Activated CD8-positive, alpha-beta T cell treated with anti-CD3 and anti-CD28 coated beads for 36 hours (primary cell): ENCODE results near the gene RAB43. TPM values are rescaled to one million over a fixed set of nuclear protein-coding genes. Genes with fewer than 3 reads are reported as not detected.
"Not testable (repeated sequence)": the region's sequence is repeated elsewhere in the genome, so short reads cannot be mapped to it uniquely, and the experiment has no call there.

Experiments
- ATAC-seq: fragments of 200-7000 bp; cut with Tn5 transposase; one replicate; pipeline ENCODE4 v1.10.0; 2021; ENCODE audit warnings: mild to moderate bottlenecking, moderate library complexity
- CTCF ChIA-PET: fragments of 350-600 bp; sonication (Branson Sonifier 250); formaldehyde crosslinking; loops from one replicate; lab custom pipeline; 2021; ENCODE audit warnings: antibody characterized with exemption; lab: Charles Lee
- POLR2A ChIA-PET: fragments of 350-600 bp; sonication (Branson Sonifier 250); formaldehyde crosslinking; loops from one replicate; lab custom pipeline; 2021; ENCODE audit warnings: antibody characterized with exemption; lab: Charles Lee
- DNase-seq: peaks from one replicate; pipeline ENCODE4 v3.0.0-alpha.2; 2020
- H3K27ac Mint-ChIP-seq: one replicate; pipeline ENCODE4 v1.8.0; 2021; ENCODE audit warnings: mild to moderate bottlenecking, mixed read lengths
- H3K27me3 Mint-ChIP-seq: one replicate; pipeline ENCODE4 v1.8.0; 2021; ENCODE audit warnings: mixed read lengths
- H3K36me3 Mint-ChIP-seq: one replicate; pipeline ENCODE4 v1.8.0; 2021; ENCODE audit warnings: low read depth, mixed read lengths
- H3K4me1 Mint-ChIP-seq: one replicate; pipeline ENCODE4 v1.8.0; 2021; ENCODE audit warnings: low read depth, mixed read lengths
- H3K4me3 Mint-ChIP-seq: one replicate; pipeline ENCODE4 v1.8.0; 2021; ENCODE audit warnings: mild to moderate bottlenecking, moderate library complexity, mixed read lengths
- H3K9me3 Mint-ChIP-seq: one replicate; pipeline ENCODE4 v1.8.0; 2021; ENCODE audit warnings: mixed read lengths
- CTCF ChIP-seq: fragments of 200-600 bp; IDR thresholded peaks from one replicate; pipeline ENCODE4 v1.8.0; 2022; ENCODE audit warnings: antibody characterized with exemption, mild to moderate bottlenecking
- intact Hi-C: fragments of 100-400 bp; cut with micrococcal nuclease; formaldehyde crosslinking; loops from one replicate; pipeline ENCODE4 v1.10.0; 2022
- total RNA-seq, 2 experiments: library from RNA; stranded (reverse); gene quantifications; one replicate each; pipeline ENCODE4 v1.2.3, GENCODE V29; 2021

RAB43 gene
- total RNA-seq, 2 experiments from 2014 or later, result 41.6 to 44.1 TPM

DNA sequence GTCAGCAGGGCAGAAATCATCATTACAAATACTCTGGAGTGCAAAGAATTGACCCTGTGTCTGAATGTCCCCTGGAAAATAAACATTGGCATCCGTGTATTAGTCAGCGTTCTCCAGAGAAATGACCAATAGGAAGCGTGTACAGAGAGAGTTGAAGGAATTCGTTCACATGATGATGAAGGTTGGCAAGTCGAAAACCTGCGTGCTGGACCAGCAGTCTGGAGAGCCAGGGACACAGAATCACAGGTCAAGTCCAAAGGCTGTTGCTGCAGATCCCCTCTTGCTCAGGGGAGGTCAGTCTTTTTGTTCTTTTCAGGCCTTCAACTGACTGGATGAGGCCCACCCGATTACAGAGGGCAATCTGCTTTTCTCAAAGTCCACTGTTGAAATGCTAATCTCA lies 44.4 kb downstream of the RAB43 start:
- no peaks in the 10 kb centered on the region for H3K27me3 Mint-ChIP-seq
- ChIA-PET CTCF (interaction anchor here (2.3 kb wide), 1 partner anchor 8 kb away, joined by 6 read pairs; no protein-coding TSS in a partner anchor), POLR2A (no interaction called here)

DNA sequence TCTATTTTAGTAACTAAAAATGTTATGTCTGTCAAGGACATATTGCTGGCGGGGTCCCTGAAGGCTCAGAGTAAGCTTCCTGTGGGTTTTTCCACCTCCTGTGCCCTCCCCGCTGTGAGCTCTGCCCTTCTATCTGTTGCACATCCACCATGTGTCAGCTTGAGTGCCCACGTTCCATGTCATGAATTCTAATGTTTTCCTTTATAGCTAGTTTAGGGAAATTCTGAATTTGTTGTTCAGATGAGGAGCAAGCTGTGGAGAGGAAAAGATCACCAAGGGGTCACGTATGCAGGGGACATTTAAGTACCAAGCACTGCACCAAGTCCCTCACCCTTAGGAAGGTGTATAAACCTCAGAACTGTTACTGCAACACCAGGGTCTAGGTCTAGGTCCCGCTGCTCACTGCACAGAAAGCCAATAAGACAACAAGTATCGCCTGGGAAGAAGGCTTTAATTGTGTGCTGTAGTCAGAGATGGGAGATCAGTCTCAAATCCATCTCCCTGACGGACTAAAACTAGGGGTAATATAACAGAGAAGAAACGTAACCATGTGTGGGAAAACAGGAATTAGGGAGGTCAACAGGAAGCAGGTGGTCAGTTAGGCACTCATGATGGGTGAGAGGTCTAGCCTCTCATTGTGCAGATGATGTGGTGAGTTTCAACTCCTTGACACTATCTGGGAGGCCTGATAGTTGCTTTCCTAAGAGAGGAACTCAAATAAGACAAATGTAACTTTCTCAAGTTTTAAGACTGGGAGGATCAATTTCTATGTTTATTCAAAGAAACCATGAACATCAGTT lies 51.3 kb downstream of the RAB43 start:
- intact Hi-C loops, result no loop called here
- no peaks in the 10 kb centered on the region for H3K27me3 Mint-ChIP-seq
- peaks cover 5% of the 10 kb centered on the region for H3K9me3 Mint-ChIP-seq
- POLR2A ChIA-PET, result interaction anchor here (0.5 to 1.2 kb wide), 3 partner anchors 30 to 79 kb away, joined by 3 read pairs; no protein-coding TSS in a partner anchor
- no peak for TF ChIP-seq CTCF
- H3K27ac Mint-ChIP-seq, result no peak overlapping the region
- ATAC-seq, result peak; percentile 37
- no peaks in the 10 kb centered on the region for H3K36me3 Mint-ChIP-seq
- no peak overlapping the region for H3K4me3 Mint-ChIP-seq
- peaks cover 11% of the 10 kb centered on the region for H3K4me1 Mint-ChIP-seq
- CTCF ChIA-PET, result interaction anchor here (0.9 to 11.2 kb wide), 10 partner anchors 8 to 247 kb away, joined by 3 to 103 read pairs (median 4); no protein-coding TSS in a partner anchor
- no peak for DNase-seq

More for the DNA sequence above, 44.4 kb downstream of the RAB43 start:
- H3K27ac Mint-ChIP-seq, result no peak overlapping the region
- H3K4me3 Mint-ChIP-seq, result no peak overlapping the region
- H3K36me3 Mint-ChIP-seq, result no peaks in the 10 kb centered on the region
- TF ChIP-seq CTCF, result no peak
- peaks cover 6% of the 10 kb centered on the region for H3K4me1 Mint-ChIP-seq
- H3K9me3 Mint-ChIP-seq, result no peaks in the 10 kb centered on the region
- DNase-seq, result no peak
- intact Hi-C loops, result no loop called here
- ATAC-seq, result no peak

GRCh38 chr3:129069313-129070085 lies 52.1 kb downstream of the RAB43 start:
- Mint-ChIP-seq H3K27ac (peak overlapping the region; percentile 24), H3K4me1 (peaks cover 11% of the 10 kb centered on the region)
- POLR2A ChIA-PET, result interaction anchor here (0.8 to 2.0 kb wide), 10 partner anchors 9 to 246 kb away, joined by 3 to 7 read pairs (median 4); partner anchors contain the start of genes CFAP92 and RAB43
- H3K36me3 Mint-ChIP-seq, H3K9me3 Mint-ChIP-seq, intact Hi-C loops, H3K27me3 Mint-ChIP-seq, H3K4me3 Mint-ChIP-seq: not testable (repeated sequence)
- CTCF ChIA-PET, result interaction anchor here (0.9 to 11.2 kb wide), 12 partner anchors 9 to 247 kb away, joined by 3 to 103 read pairs (median 5); no protein-coding TSS in a partner anchor
- DNase-seq (peak; percentile 32), ATAC-seq (peak; percentile 46)

DNA sequence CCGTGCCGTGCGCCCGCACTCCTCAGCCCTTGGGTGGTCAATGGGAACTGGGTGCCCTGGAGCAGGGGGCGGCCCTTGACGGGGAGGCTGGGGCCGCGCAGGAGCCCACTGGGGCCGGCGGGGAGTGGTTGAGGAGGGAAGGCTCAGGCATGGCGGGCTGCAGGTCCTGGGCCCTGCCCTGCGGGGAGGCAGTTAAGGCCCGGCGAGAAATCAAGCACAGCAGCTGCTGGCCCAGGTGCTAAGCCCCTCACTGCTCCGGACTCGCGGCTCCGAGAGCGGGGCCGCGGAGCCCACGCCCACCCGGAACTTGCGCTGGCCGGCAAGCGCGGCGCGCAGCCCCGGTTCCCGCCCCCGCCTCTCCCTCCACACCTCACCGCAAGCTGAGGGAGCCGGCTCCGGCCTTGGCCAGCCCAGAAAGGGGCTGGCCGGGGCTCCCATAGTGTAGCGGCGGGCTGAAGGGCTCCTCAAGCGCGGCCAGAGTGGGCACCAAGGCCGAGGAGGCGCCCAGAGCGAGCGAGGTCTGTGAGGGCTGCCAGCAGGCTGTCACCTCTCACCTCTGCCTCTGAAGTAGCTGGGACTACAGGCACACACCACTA lies 53.2 kb downstream of the RAB43 start:
- H3K27me3 Mint-ChIP-seq, result no peaks in the 10 kb centered on the region
- ChIA-PET CTCF (interaction anchor here (0.7 to 11.2 kb wide), 12 partner anchors 10 to 209 kb away, joined by 3 to 103 read pairs (median 5); no protein-coding TSS in a partner anchor), POLR2A (interaction anchor here (0.6 to 2.0 kb wide), 11 partner anchors 10 to 247 kb away, joined by 3 to 7 read pairs (median 4); partner anchors contain the start of genes CFAP92, COPG1 and RAB43)
- H3K27ac Mint-ChIP-seq, result no peak overlapping the region
- peak; percentile 52 for ATAC-seq
- no peak for TF ChIP-seq CTCF
- H3K4me3 Mint-ChIP-seq, result peak overlapping the region; percentile 61
- peaks cover 11% of the 10 kb centered on the region for H3K4me1 Mint-ChIP-seq
- no peaks in the 10 kb centered on the region for H3K36me3 Mint-ChIP-seq
- intact Hi-C loops, result no loop called here
- DNase-seq, result peak; percentile 26
- peaks cover 5% of the 10 kb centered on the region for H3K9me3 Mint-ChIP-seq

DNA sequence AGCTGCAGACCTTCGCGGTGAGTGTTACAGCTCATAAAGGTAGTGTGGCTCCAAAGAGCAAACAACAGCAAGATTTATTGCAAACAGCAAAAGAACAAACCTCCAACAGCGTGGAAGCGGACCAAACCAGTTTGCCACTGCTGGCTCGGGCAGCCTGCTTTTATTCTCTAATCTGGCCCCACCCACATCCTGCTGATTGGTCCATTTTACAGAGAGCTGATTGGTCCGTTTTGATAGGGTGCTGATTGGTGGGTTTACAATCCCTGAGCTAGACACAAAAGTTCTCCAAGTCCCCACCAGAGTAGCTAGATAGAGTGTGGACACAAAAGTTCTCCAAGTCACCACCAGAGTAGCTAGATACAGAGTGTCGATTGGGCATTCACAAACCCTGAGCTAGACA lies 53.9 kb downstream of the RAB43 start:
- intact Hi-C loops, H3K27me3 Mint-ChIP-seq, H3K36me3 Mint-ChIP-seq, H3K9me3 Mint-ChIP-seq: not testable (repeated sequence)
- peaks cover 11% of the 10 kb centered on the region for H3K4me1 Mint-ChIP-seq
- POLR2A ChIA-PET, result interaction anchor here (1.1 to 2.0 kb wide), 4 partner anchors 13 to 182 kb away, joined by 3 to 5 read pairs (median 4); partner anchors contain the start of gene COPG1
- DNase-seq (peak; percentile 58), ATAC-seq (peak; percentile 34)
- CTCF ChIA-PET, result interaction anchor here (1.0 to 11.2 kb wide), 6 partner anchors 15 to 178 kb away, joined by 4 to 103 read pairs (median 6); no protein-coding TSS in a partner anchor
- H3K27ac Mint-ChIP-seq, result peak overlapping the region; percentile 25
- H3K4me3 Mint-ChIP-seq, result peak overlapping the region; percentile 61
